IPS-15b (cell line): Measurements from ENCODE around the gene TTC23L.
"Not testable (repeated sequence)": the region's sequence is repeated elsewhere in the genome, so short reads cannot be mapped to it uniquely, and the experiment has no call there.

Source experiments
- H3K27me3 ChIP-seq: one replicate; pipeline ENCODE4 v1.6.1; 2013; ENCODE audit warnings: low read length; ENCODE audit not compliant: control insufficient read depth, insufficient read depth
- H3K36me3 ChIP-seq: one replicate; pipeline ENCODE4 v1.6.1; 2013; ENCODE audit warnings: low read length; ENCODE audit not compliant: control insufficient read depth, insufficient read depth
- H3K4me1 ChIP-seq: one replicate; pipeline ENCODE4 v1.6.1; 2013; ENCODE audit warnings: mild to moderate bottlenecking, low read length; ENCODE audit not compliant: control insufficient read depth, insufficient read depth
- H3K4me3 ChIP-seq: one replicate; pipeline ENCODE4 v1.5.1; 2013; ENCODE audit warnings: low read depth, low read length
- H3K9ac ChIP-seq: one replicate; pipeline ENCODE4 v1.6.1; 2013; ENCODE audit warnings: low read depth, mild to moderate bottlenecking, low read length
- H3K9me3 ChIP-seq: one replicate; pipeline ENCODE4 v1.6.1; 2013; ENCODE audit warnings: mild to moderate bottlenecking, low read length; ENCODE audit not compliant: control insufficient read depth, insufficient read depth

TTC23L gene

DNA sequence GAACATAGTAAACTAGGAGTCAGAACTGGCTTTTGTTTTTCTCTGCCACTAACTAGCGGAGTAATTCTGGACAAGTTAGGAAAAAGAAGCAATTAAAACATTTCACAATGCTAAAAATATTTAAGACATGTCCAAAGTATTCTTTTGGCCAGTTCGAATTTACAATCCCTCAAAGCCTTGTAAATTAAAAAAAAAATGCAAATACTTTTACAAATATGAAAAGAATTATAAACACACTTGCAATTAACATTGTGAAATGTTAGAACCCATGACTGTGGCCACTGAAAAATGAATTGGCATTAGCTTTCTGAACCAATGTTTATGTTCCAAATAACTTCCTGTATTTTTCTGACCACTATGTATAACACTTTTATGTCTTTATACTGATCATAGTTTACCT is 74.1 kb downstream of the TTC23L start:
- Histone ChIP-seq H3K9ac (no peak overlapping the region), H3K4me1 (peaks cover 6% of the 10 kb centered on the region), H3K36me3 (peaks cover 5% of the 10 kb centered on the region), H3K4me3 (no peak overlapping the region), H3K9me3 (no peaks in the 10 kb centered on the region), H3K27me3 (no peaks in the 10 kb centered on the region)

GRCh38 chr5:34914671-34915138 is 75.7 kb downstream of the TTC23L start:
- no peaks in the 10 kb centered on the region for H3K9me3 ChIP-seq
- H3K36me3 ChIP-seq, result peaks cover 5% of the 10 kb centered on the region
- H3K9ac ChIP-seq, result peak overlapping the region; percentile 97
- peak overlapping the region; percentile 62 for H3K4me3 ChIP-seq
- no peaks in the 10 kb centered on the region for H3K27me3 ChIP-seq
- peaks cover 6% of the 10 kb centered on the region for H3K4me1 ChIP-seq

GRCh38 chr5:34915139-34915855 is 76.3 kb downstream of the TTC23L start, which contains the start of the genes BRIX1 and RAD1:
TSS of gene BRIX1 (plus strand) at chr5:34915711. CDS start at chr5:34915739, 28 bp downstream.
TSS of gene RAD1 (minus strand) at chr5:34915504. CDS start at chr5:34914892, 612 bp downstream.
- no peaks in the 10 kb centered on the region for H3K27me3 ChIP-seq
- peak within 1 kb of the TSS; percentile 62 for H3K4me3 ChIP-seq
- H3K36me3 ChIP-seq, result peaks cover 6% of the 10 kb centered on the region
- peak within 1 kb of the TSS; percentile 97 for H3K9ac ChIP-seq
- no peaks in the 10 kb centered on the region for H3K9me3 ChIP-seq
- peaks cover 6% of the 10 kb centered on the region for H3K4me1 ChIP-seq

- Histone ChIP-seq H3K27me3 (no peaks in the 10 kb centered on the region), H3K4me3 (peak overlapping the region; percentile 62), H3K4me1 (peaks cover 6% of the 10 kb centered on the region), H3K36me3 (peaks cover 9% of the 10 kb centered on the region), H3K9me3 (no peaks in the 10 kb centered on the region), H3K9ac (peak overlapping the region; percentile 97)
These were observed 76.9 kb downstream of the TTC23L start for GRCh38 chr5:34915856-34916192.

GRCh38 chr5:34916518-34916917 is 77.6 kb downstream of the TTC23L start:
- no peaks in the 10 kb centered on the region for H3K9me3 ChIP-seq
- H3K4me1 ChIP-seq, result peaks cover 6% of the 10 kb centered on the region
- peak overlapping the region; percentile 62 for H3K4me3 ChIP-seq
- no peaks in the 10 kb centered on the region for H3K27me3 ChIP-seq
- peaks cover 9% of the 10 kb centered on the region for H3K36me3 ChIP-seq
- H3K9ac ChIP-seq, result peak overlapping the region; percentile 97

DNA sequence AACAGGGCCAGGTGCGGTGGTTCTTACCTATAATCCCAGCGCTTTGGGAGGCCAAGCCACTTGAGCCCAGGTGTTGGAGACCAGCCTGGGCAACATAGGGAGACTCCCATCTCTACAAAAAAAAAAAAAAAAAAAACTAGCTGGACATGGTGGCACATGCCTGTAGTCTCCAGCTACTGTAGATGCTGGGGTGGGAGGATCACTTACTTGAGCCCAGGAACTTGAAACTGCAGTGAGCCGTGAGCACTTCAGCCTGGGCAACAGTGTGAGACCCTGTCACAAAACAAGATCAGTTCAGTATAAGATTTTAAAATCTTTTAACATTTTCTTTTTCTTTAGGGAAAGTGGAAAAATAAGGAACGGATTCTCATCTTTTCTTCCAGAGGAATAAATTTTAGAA is 79.1 kb downstream of the TTC23L start:
- no peak overlapping the region for H3K9ac ChIP-seq
- H3K4me3 ChIP-seq, result no peak overlapping the region
- peaks cover 6% of the 10 kb centered on the region for H3K36me3 ChIP-seq

GRCh38 chr5:34919077-34919476 is 80.1 kb downstream of the TTC23L start:
- H3K4me1 ChIP-seq, result peaks cover under 1% of the 10 kb centered on the region

More for the DNA sequence above, 79.1 kb downstream of the TTC23L start:
- H3K9me3 ChIP-seq, result no peaks in the 10 kb centered on the region
- peaks cover 6% of the 10 kb centered on the region for H3K4me1 ChIP-seq
- no peaks in the 10 kb centered on the region for H3K27me3 ChIP-seq

DNA sequence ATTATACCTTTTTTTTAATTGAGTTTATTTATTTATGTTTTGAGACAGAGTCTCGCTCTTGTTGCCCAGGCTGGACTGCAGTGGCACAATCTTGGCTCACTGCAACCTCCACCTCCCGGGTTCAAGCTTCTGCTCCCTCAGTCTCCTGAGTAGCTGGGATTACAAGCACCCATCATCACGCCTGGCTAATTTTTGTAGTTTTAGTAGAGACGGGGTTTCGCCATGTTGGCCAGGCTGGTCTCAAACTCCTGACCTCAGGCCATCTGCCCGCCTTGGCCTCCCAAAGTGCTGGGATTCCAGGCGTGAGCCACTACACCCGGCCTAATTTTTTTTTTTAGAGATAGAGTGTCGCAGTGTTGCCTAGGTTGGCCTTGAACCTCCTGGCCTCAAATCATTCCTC is 84.3 kb downstream of the TTC23L start:
- H3K9ac ChIP-seq, H3K9me3 ChIP-seq, H3K4me3 ChIP-seq, H3K4me1 ChIP-seq, H3K27me3 ChIP-seq: not testable (repeated sequence)
- H3K36me3 ChIP-seq, result peaks cover 17% of the 10 kb centered on the region

More at GRCh38 chr5:34919077-34919476, 80.1 kb downstream of the TTC23L start:
- H3K4me3 ChIP-seq, result no peak overlapping the region
- no peaks in the 10 kb centered on the region for H3K9me3 ChIP-seq
- H3K9ac ChIP-seq, result no peak overlapping the region
- H3K27me3 ChIP-seq, result no peaks in the 10 kb centered on the region
- peaks cover 17% of the 10 kb centered on the region for H3K36me3 ChIP-seq

DNA sequence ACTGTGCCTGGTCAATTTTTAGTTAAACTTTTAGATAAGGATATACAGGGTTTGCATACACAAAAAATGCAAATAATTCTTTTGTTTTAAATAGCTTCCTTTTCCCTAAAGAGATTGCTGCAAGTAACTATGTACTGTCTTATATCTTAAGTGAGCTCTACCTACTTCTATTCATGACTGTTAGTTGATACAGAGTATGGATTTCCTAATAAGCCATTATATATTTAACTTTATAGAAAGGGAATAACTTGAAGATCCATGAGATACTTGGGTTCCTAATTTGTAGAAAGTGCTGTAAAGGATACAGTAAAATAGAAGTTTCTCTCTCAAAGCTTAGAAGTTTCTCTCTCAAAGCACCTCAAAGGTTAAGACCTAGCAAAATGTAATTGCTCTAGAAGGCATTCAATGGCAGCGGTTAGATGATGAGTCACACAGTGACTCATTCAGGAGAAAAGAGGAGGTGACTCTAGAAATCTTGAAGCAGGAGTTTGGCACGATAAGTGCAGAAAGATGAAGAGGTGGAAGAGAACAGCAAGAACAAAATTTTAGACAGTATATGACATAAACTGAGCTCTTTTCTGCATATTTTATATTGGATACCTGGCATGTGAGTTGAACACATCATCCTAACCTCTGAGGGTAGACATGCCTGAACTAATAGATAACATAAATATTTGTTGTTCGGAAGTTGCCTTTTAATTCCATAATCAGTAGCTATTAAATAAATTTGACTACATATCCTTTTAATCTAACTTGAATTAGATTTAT is 84.9 kb downstream of the TTC23L start:
- Histone ChIP-seq H3K4me3 (no peak overlapping the region), H3K9me3 (no peaks in the 10 kb centered on the region), H3K4me1 (no peaks in the 10 kb centered on the region), H3K36me3 (peaks cover 17% of the 10 kb centered on the region), H3K27me3 (no peaks in the 10 kb centered on the region), H3K9ac (no peak overlapping the region)

DNA sequence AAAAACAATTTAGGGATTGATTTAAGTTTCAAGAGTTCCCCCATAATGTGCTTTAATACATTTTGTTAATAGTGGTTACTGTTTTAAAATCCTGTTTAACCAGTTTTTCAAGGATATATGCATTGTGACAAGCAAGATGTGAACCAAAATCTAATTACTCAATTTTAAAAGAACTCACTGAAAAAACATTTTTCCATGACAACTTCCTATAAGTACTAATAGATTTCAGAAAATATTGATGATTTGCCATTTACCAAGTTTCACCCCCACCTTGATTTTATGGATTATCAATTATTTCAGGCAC is 85.5 kb downstream of the TTC23L start:
- Histone ChIP-seq H3K27me3 (no peaks in the 10 kb centered on the region), H3K9ac (no peak overlapping the region), H3K4me3 (no peak overlapping the region), H3K36me3 (peaks cover 17% of the 10 kb centered on the region), H3K9me3 (no peaks in the 10 kb centered on the region), H3K4me1 (no peaks in the 10 kb centered on the region)

DNA sequence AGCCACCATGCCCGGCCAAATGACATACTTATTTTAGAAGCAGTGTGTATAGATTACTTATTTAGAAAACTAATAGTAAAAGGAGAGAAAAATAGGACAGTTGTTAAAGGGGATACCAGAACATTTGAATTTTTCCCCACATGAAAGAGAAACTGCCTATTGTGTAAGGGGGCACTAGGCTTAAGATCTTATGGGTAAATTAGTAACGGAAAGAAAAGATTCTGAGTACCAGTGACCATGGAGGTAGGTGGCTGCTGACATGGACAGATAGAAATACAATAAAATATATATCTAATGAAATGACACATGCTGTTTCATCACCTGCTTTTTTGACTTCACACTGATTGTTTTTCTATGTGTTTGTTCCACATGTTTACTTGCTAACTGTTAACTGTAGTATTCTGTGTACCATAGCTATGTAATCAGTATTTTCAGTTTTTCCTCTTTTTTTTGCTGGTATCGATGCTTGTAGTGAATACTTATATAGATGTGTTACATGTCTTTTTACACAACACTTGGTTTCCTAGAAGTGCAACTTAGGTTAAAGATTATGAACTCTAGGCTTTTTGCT is 87.4 kb downstream of the TTC23L start:
- Histone ChIP-seq H3K4me3 (no peak overlapping the region), H3K27me3 (no peaks in the 10 kb centered on the region), H3K4me1 (peaks cover 2% of the 10 kb centered on the region), H3K9me3 (no peaks in the 10 kb centered on the region), H3K36me3 (peaks cover 14% of the 10 kb centered on the region), H3K9ac (no peak overlapping the region)
